ENCODE results near the gene DENND1A. TPM values are rescaled to one million over a fixed set of nuclear protein-coding genes. Genes with fewer than 3 reads are reported as not detected.

DENND1A gene
- total RNA-seq, 1 experiment from 2014 or later: 50.1 TPM

GRCh38 chr9:123483191-123483803 is 446.6 kb downstream of the DENND1A start:
- Histone ChIP-seq H3K4me2 (ENCODE audit: low read depth, low read length, poor library complexity, severe bottlenecking) (no peak overlapping the region), H3K4me1 (ENCODE audit: low read length) (no peaks in the 10 kb centered on the region), H3K79me2 (ENCODE audit: low read length) (no peaks in the 10 kb centered on the region), H3K27me3 (ENCODE audit: low read length) (no peaks in the 10 kb centered on the region), H3K27ac (ENCODE audit: low read length) (no peak overlapping the region), H3K4me3 (ENCODE audit: low read length) (no peak overlapping the region), H3K36me3 (ENCODE audit: insufficient read depth, low read length) (no peaks in the 10 kb centered on the region), H2AFZ (ENCODE audit: low read length) (no peak overlapping the region), H3K9me3 (ENCODE audit: low read length) (no peaks in the 10 kb centered on the region), H4K20me1 (ENCODE audit: insufficient read depth, low read depth, low read length) (no peaks in the 10 kb centered on the region), H3K9me2 (replicated peaks; ENCODE audit: insufficient read depth, low read length) (no peaks in the 10 kb centered on the region), H3K9ac (ENCODE audit: low read length) (no peak overlapping the region)
- no peak for DNase-seq

DNA sequence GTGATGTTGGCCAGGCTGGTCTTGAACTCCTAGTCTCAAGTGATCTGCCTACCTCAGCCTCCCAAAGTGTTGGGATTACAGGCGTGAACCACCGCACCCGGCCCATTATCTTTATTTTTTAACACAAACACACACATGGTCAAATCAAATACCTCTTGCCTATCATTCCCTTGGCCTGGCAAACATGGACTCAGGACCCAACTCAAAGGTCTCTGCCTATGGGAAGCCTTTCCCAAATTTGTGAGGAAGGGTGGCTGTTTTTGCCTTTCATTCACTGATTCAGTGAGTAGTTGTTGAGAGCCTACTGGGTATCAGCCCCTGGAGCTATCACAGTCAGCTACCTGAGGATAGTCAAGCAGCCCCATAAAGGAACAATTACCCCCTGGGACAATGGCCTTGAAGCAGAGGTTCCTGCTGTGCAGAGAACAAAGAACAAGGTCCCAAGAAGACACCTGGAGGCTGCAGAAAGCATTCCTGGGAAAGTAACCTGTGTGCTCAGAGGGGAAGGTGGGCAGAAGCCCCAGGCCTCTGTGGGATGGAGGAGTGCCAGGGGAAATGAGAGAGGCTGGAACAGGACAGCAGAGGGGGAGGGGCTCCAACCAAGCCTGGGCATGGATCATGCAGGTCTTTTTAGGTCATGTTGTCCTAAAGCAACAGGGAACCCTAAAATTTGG is 447.5 kb downstream of the DENND1A start:
- H3K9ac ChIP-seq (ENCODE audit: low read length): no peak overlapping the region
- no peaks in the 10 kb centered on the region for H3K4me1 ChIP-seq (ENCODE audit: low read length)
- no peak overlapping the region for H2AFZ ChIP-seq (ENCODE audit: low read length)
- H3K9me2 ChIP-seq (replicated peaks; ENCODE audit: insufficient read depth, low read length): no peaks in the 10 kb centered on the region
- no peaks in the 10 kb centered on the region for H3K36me3 ChIP-seq (ENCODE audit: insufficient read depth, low read length)
- H3K4me3 ChIP-seq (ENCODE audit: low read length): no peak overlapping the region
- H3K27me3 ChIP-seq (ENCODE audit: low read length): no peaks in the 10 kb centered on the region
- no peaks in the 10 kb centered on the region for H4K20me1 ChIP-seq (ENCODE audit: insufficient read depth, low read depth, low read length)
- DNase-seq: no peak
- H3K9me3 ChIP-seq (ENCODE audit: low read length): no peaks in the 10 kb centered on the region
- no peaks in the 10 kb centered on the region for H3K79me2 ChIP-seq (ENCODE audit: low read length)
- H3K27ac ChIP-seq (ENCODE audit: low read length): no peak overlapping the region
- H3K4me2 ChIP-seq (ENCODE audit: low read depth, low read length, poor library complexity, severe bottlenecking): no peak overlapping the region

GRCh38 chr9:123481209-123481865 is 448.6 kb downstream of the DENND1A start:
- Histone ChIP-seq H4K20me1 (ENCODE audit: insufficient read depth, low read depth, low read length) (no peaks in the 10 kb centered on the region), H3K9me3 (ENCODE audit: low read length) (no peaks in the 10 kb centered on the region), H3K4me3 (ENCODE audit: low read length) (no peak overlapping the region), H3K79me2 (ENCODE audit: low read length) (no peaks in the 10 kb centered on the region), H3K27me3 (ENCODE audit: low read length) (no peaks in the 10 kb centered on the region), H3K9me2 (replicated peaks; ENCODE audit: insufficient read depth, low read length) (no peaks in the 10 kb centered on the region), H3K9ac (ENCODE audit: low read length) (no peak overlapping the region), H3K4me1 (ENCODE audit: low read length) (peaks cover under 1% of the 10 kb centered on the region), H3K27ac (ENCODE audit: low read length) (no peak overlapping the region), H3K4me2 (ENCODE audit: low read depth, low read length, poor library complexity, severe bottlenecking) (no peak overlapping the region), H3K36me3 (ENCODE audit: insufficient read depth, low read length) (no peaks in the 10 kb centered on the region), H2AFZ (ENCODE audit: low read length) (no peak overlapping the region)
- DNase-seq: no peak

GRCh38 chr9:123480791-123481190 is 449.1 kb downstream of the DENND1A start:
- Histone ChIP-seq H3K4me1 (ENCODE audit: low read length) (peaks cover 6% of the 10 kb centered on the region), H3K4me3 (ENCODE audit: low read length) (no peak overlapping the region), H3K9ac (ENCODE audit: low read length) (no peak overlapping the region), H3K9me3 (ENCODE audit: low read length) (no peaks in the 10 kb centered on the region), H3K4me2 (ENCODE audit: low read depth, low read length, poor library complexity, severe bottlenecking) (no peak overlapping the region), H4K20me1 (ENCODE audit: insufficient read depth, low read depth, low read length) (no peaks in the 10 kb centered on the region), H3K79me2 (ENCODE audit: low read length) (no peaks in the 10 kb centered on the region), H3K9me2 (replicated peaks; ENCODE audit: insufficient read depth, low read length) (no peaks in the 10 kb centered on the region), H2AFZ (ENCODE audit: low read length) (no peak overlapping the region), H3K27ac (ENCODE audit: low read length) (no peak overlapping the region), H3K27me3 (ENCODE audit: low read length) (no peaks in the 10 kb centered on the region), H3K36me3 (ENCODE audit: insufficient read depth, low read length) (no peaks in the 10 kb centered on the region)
- DNase-seq: no peak

GRCh38 chr9:123480096-123480495 is 449.8 kb downstream of the DENND1A start:
- no peak overlapping the region for H3K4me2 ChIP-seq (ENCODE audit: low read depth, low read length, poor library complexity, severe bottlenecking)
- no peak overlapping the region for H3K4me3 ChIP-seq (ENCODE audit: low read length)
- no peaks in the 10 kb centered on the region for H3K9me2 ChIP-seq (replicated peaks; ENCODE audit: insufficient read depth, low read length)
- H3K36me3 ChIP-seq (ENCODE audit: insufficient read depth, low read length): no peaks in the 10 kb centered on the region
- DNase-seq: no peak
- H3K9ac ChIP-seq (ENCODE audit: low read length): no peak overlapping the region
- H3K4me1 ChIP-seq (ENCODE audit: low read length): peaks cover 13% of the 10 kb centered on the region
- H4K20me1 ChIP-seq (ENCODE audit: insufficient read depth, low read depth, low read length): no peaks in the 10 kb centered on the region
- H3K9me3 ChIP-seq (ENCODE audit: low read length): no peaks in the 10 kb centered on the region
- H3K27me3 ChIP-seq (ENCODE audit: low read length): no peaks in the 10 kb centered on the region
- H3K27ac ChIP-seq (ENCODE audit: low read length): no peak overlapping the region
- no peaks in the 10 kb centered on the region for H3K79me2 ChIP-seq (ENCODE audit: low read length)
- H2AFZ ChIP-seq (ENCODE audit: low read length): no peak overlapping the region

GRCh38 chr9:123478967-123479602 is 450.8 kb downstream of the DENND1A start:
- Histone ChIP-seq H3K27ac (ENCODE audit: low read length) (no peak overlapping the region), H3K4me1 (ENCODE audit: low read length) (peaks cover 22% of the 10 kb centered on the region), H3K9ac (ENCODE audit: low read length) (no peak overlapping the region), H3K36me3 (ENCODE audit: insufficient read depth, low read length) (no peaks in the 10 kb centered on the region), H3K9me3 (ENCODE audit: low read length) (no peaks in the 10 kb centered on the region), H3K4me2 (ENCODE audit: low read depth, low read length, poor library complexity, severe bottlenecking) (no peak overlapping the region), H3K79me2 (ENCODE audit: low read length) (no peaks in the 10 kb centered on the region), H2AFZ (ENCODE audit: low read length) (no peak overlapping the region), H3K27me3 (ENCODE audit: low read length) (no peaks in the 10 kb centered on the region), H3K4me3 (ENCODE audit: low read length) (no peak overlapping the region), H4K20me1 (ENCODE audit: insufficient read depth, low read depth, low read length) (no peaks in the 10 kb centered on the region), H3K9me2 (replicated peaks; ENCODE audit: insufficient read depth, low read length) (no peaks in the 10 kb centered on the region)
- DNase-seq: no peak

- Histone ChIP-seq H3K79me2 (ENCODE audit: low read length) (no peaks in the 10 kb centered on the region), H3K27me3 (ENCODE audit: low read length) (no peaks in the 10 kb centered on the region), H3K27ac (ENCODE audit: low read length) (no peak overlapping the region), H3K4me3 (ENCODE audit: low read length) (no peak overlapping the region), H3K9me3 (ENCODE audit: low read length) (no peaks in the 10 kb centered on the region), H3K36me3 (ENCODE audit: insufficient read depth, low read length) (no peaks in the 10 kb centered on the region), H2AFZ (ENCODE audit: low read length) (no peak overlapping the region), H3K4me2 (ENCODE audit: low read depth, low read length, poor library complexity, severe bottlenecking) (no peak overlapping the region), H3K9me2 (replicated peaks; ENCODE audit: insufficient read depth, low read length) (no peaks in the 10 kb centered on the region), H3K9ac (ENCODE audit: low read length) (no peak overlapping the region), H4K20me1 (ENCODE audit: insufficient read depth, low read depth, low read length) (no peaks in the 10 kb centered on the region), H3K4me1 (ENCODE audit: low read length) (peaks cover 22% of the 10 kb centered on the region)
- DNase-seq: no peak
Observed at GRCh38 chr9:123478160-123478559, 451.8 kb downstream of the DENND1A start.

DNA sequence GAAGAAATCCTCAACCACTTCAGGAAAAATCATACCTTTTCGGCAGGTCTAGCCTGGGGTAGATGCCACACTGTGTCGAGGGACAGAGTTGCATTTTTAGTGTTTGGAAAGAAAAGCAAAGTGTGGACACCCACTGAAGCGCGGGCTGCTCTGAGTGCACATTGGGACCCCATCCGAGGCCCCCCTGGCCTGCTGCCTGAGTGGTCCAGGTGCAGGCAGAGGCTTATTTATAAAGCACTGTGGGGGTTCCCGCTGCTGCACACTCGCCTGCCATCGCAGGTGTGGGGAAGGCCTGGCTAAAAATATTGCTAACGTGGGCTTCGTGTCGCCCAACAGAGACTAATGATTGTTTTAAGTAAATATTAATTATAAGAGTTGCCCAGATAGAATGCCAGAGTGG is 454.5 kb downstream of the DENND1A start:
- Histone ChIP-seq H3K36me3 (ENCODE audit: insufficient read depth, low read length) (no peaks in the 10 kb centered on the region), H3K27me3 (ENCODE audit: low read length) (no peaks in the 10 kb centered on the region), H3K9me2 (replicated peaks; ENCODE audit: insufficient read depth, low read length) (no peaks in the 10 kb centered on the region), H3K4me3 (ENCODE audit: low read length) (no peak overlapping the region), H4K20me1 (ENCODE audit: insufficient read depth, low read depth, low read length) (no peaks in the 10 kb centered on the region), H3K27ac (ENCODE audit: low read length) (peak overlapping the region; percentile 72), H2AFZ (ENCODE audit: low read length) (no peak overlapping the region), H3K9ac (ENCODE audit: low read length) (no peak overlapping the region; the same call in 1 of the 2 replicates), H3K4me1 (ENCODE audit: low read length) (peaks cover 22% of the 10 kb centered on the region), H3K4me2 (ENCODE audit: low read depth, low read length, poor library complexity, severe bottlenecking) (peak overlapping the region; percentile 23), H3K9me3 (ENCODE audit: low read length) (no peaks in the 10 kb centered on the region), H3K79me2 (ENCODE audit: low read length) (no peaks in the 10 kb centered on the region)
- DNase-seq: no peak

All from Karpas-422 (cell line).